NCI-H2081 (cell line): Measurements from ENCODE around the gene ATOSA.
A peak's percentile ranks its signal among the peaks of the same experiment; 100 is the strongest.

Source experiments
- DNase-seq, 2 experiments: peaks; one replicate each; lab custom pipeline; 2025; lab: John Stamatoyannopoulos, UW

The ATOSA gene

GRCh38 chr15:52679232-52680040 lies at the start of gene ATOSA:
ATOSA (minus strand) TSS chr15:52679388; CDS start chr15:52678021, 1,367 bp downstream.
- peak; percentile 92 to 94 for DNase-seq

GRCh38 chr15:52728899-52729298 lies 49.7 kb upstream of the ATOSA start:
- no peak for DNase-seq

GRCh38 chr15:52727815-52728214 lies 48.6 kb upstream of the ATOSA start:
- DNase-seq: peak in 1 of 2 experiments; percentile 27

- DNase-seq: no peak
Measured at GRCh38 chr15:52726195-52726594, 47.0 kb upstream of the ATOSA start.

GRCh38 chr15:52718551-52718950 lies 39.4 kb upstream of the ATOSA start:
- no peak for DNase-seq

- DNase-seq: no peak
Measured at GRCh38 chr15:52717924-52718323, 38.7 kb upstream of the ATOSA start.

- no peak for DNase-seq
Measured at GRCh38 chr15:52717481-52717880, 38.3 kb upstream of the ATOSA start.

GRCh38 chr15:52716536-52716935 lies 37.3 kb upstream of the ATOSA start:
- no peak for DNase-seq

GRCh38 chr15:52715411-52715810 lies 36.2 kb upstream of the ATOSA start:
- no peak for DNase-seq

GRCh38 chr15:52714968-52715367 lies 35.8 kb upstream of the ATOSA start:
- DNase-seq: no peak

- DNase-seq: no peak
Measured at GRCh38 chr15:52710708-52711389, 31.7 kb upstream of the ATOSA start.

GRCh38 chr15:52710050-52710707 lies 31.0 kb upstream of the ATOSA start:
- DNase-seq: no peak

- DNase-seq: peak in 1 of 2 experiments; percentile 3
Measured at GRCh38 chr15:52709187-52709981, 30.2 kb upstream of the ATOSA start.

GRCh38 chr15:52706091-52706490 lies 26.9 kb upstream of the ATOSA start:
- no peak for DNase-seq

GRCh38 chr15:52702390-52702789 lies 23.2 kb upstream of the ATOSA start:
- no peak for DNase-seq

- DNase-seq: no peak
Measured at GRCh38 chr15:52699457-52699856, 20.3 kb upstream of the ATOSA start.

GRCh38 chr15:52698514-52698913 lies 19.3 kb upstream of the ATOSA start:
- DNase-seq: no peak

- DNase-seq: no peak
Measured at GRCh38 chr15:52697051-52697450, 17.9 kb upstream of the ATOSA start.

GRCh38 chr15:52695154-52695553 lies 16.0 kb upstream of the ATOSA start:
- DNase-seq: no peak

GRCh38 chr15:52689562-52689961 lies 10.4 kb upstream of the ATOSA start:
- DNase-seq: no peak

- DNase-seq: no peak
Measured at GRCh38 chr15:52683580-52683979, 4.4 kb upstream of the ATOSA start.

- DNase-seq: no peak
Measured at GRCh38 chr15:52682781-52683180, 3.6 kb upstream of the ATOSA start.
